K562 (cell line): ENCODE measurements around the gene CNPY4. TPM values are rescaled to one million over a fixed set of nuclear protein-coding genes. Genes with fewer than 3 reads are reported as not detected.

Experiments used
- ARID3B ChIP-seq: fragments of 250-450 bp; sonication (Bioruptor Pico); IDR thresholded peaks from 2 replicates; pipeline ENCODE4 v1.4.0; 2020; ENCODE audit warnings: borderline replicate concordance
- BCOR ChIP-seq: fragments of 450-650 bp; IDR thresholded peaks from 2 replicates; pipeline ENCODE4 v1.6.1; 2016
- BRF1 ChIP-seq: IDR thresholded peaks from 3 replicates; pipeline ENCODE4 v1.6.1; 2011; ENCODE audit warnings: borderline replicate concordance, mild to moderate bottlenecking; ENCODE audit not compliant: insufficient read length; ENCODE audit errors: extremely low read depth
- CHD1 ChIP-seq: fragments of 200-600 bp; sonication (generic); IDR thresholded peaks from one replicate; pipeline ENCODE4 v1.6.1; 2012; ENCODE audit warnings: mild to moderate bottlenecking, moderate library complexity, low read length, inconsistent platforms
- CUX1 ChIP-seq: fragments of 200-800 bp; sonication (Bioruptor generic); IDR thresholded peaks from 2 replicates; pipeline ENCODE4 v1.6.1; 2016; ENCODE audit warnings: missing genetic modification characterization, missing compliant biosample characterization
- EHMT2 ChIP-seq: fragments of 450-650 bp; IDR thresholded peaks from 2 replicates; pipeline ENCODE4 v1.6.1; 2018; ENCODE audit warnings: antibody characterized with exemption
- MXI1 ChIP-seq: IDR thresholded peaks from 2 replicates; pipeline ENCODE4 v1.6.1; 2011; ENCODE audit warnings: low read depth, mild to moderate bottlenecking, improper control_type of control experiment, low read length
- TAF7 ChIP-seq: fragments of 450-650 bp; IDR thresholded peaks from 2 replicates; pipeline ENCODE4 v1.6.1; 2016; ENCODE audit warnings: missing genetic modification characterization, missing compliant biosample characterization
- XRCC3 ChIP-seq: fragments of 450-650 bp; IDR thresholded peaks from 2 replicates; pipeline ENCODE4 v1.6.1; 2017; ENCODE audit warnings: mild to moderate bottlenecking, moderate library complexity
- ZBTB33 ChIP-seq: sonication (generic); formaldehyde crosslinking; IDR thresholded peaks from 2 replicates; pipeline ENCODE4 v1.8.1; 2023; ENCODE audit warnings: mild to moderate bottlenecking, missing genetic modification reagents
- ZNF224 ChIP-seq: sonication (generic); formaldehyde crosslinking; IDR thresholded peaks from 2 replicates; pipeline ENCODE4 v1.8.0; 2022; ENCODE audit warnings: mild to moderate bottlenecking, missing genetic modification reagents
- ZNF41 ChIP-seq: fragments of 250-450 bp; sonication (Bioruptor Pico); conservative IDR thresholded peaks from 2 replicates; pipeline ENCODE4 v1.4.0; 2020; ENCODE audit warnings: mild to moderate bottlenecking
- polyA plus RNA-seq, 8 experiments: library from polyadenylated mRNA; depleted of rRNA in 4 of 8; stranded (reverse) in 5 of 8; unstranded in 3 of 8; fragments of >200 nt; fragmentation: Nextera tagmentation in 2 of 8; fragmentation: Illumina TruSeq in 1 of 8; extraction: Ambion mirVana in 2 of 8; extraction: Trizol in 1 of 8; gene quantifications; 2 replicates each; pipeline versions ENCODE4 v1.2.1 to v1.2.3, GENCODE V29; 2011 to 2014; ENCODE audit warnings: inconsistent platforms in 1 of 8, missing spikeins in 1 of 8
- total RNA-seq, 7 experiments: library from RNA; depleted of rRNA in 6 of 7; stranded (reverse); fragments of >200 nt in 6 of 7; fragmentation: Illumina TruSeq in 2 of 7; extraction: Trizol in 2 of 7; gene quantifications; 2 replicates each; pipeline versions ENCODE4 v1.2.1 to v1.2.3, GENCODE V29; 2011 to 2021; ENCODE audit warnings: low replicate concordance in 1 of 7
- TF ChIP-seq, protein P1 (sequence below), 3 experiments: fragments of 200-800 bp in 1 of 3; fragments of 250-450 bp in 1 of 3; fragments of 450-650 bp in 1 of 3; sonication (Bioruptor Pico) in 1 of 3; sonication (Bioruptor generic) in 1 of 3; formaldehyde crosslinking in 1 of 3; IDR thresholded peaks; 2 replicates each; pipeline versions ENCODE4 v1.6.1 to v1.8.0; 2016 to 2022; ENCODE audit warnings: mild to moderate bottlenecking in 2 of 3, missing genetic modification characterization in 2 of 3, missing compliant biosample characterization in 1 of 3, moderate library complexity in 1 of 3
- TF ChIP-seq, protein P2 (sequence below): fragments of 250-450 bp; sonication (Bioruptor Pico); IDR thresholded peaks from 2 replicates; pipeline ENCODE4 v1.5.0; 2021

Gene CNPY4
- total and polyA plus RNA-seq, 9 of the 15 experiments (the other 6 are each of a cell fraction or from before 2014, with no cell fraction given), result 1.9 to 11.2 (median 7.0) TPM

GRCh38 chr7:100148225-100148558, 28.8 kb downstream of the CNPY4 start (continued):
- TF ChIP-seq, protein P1, sequence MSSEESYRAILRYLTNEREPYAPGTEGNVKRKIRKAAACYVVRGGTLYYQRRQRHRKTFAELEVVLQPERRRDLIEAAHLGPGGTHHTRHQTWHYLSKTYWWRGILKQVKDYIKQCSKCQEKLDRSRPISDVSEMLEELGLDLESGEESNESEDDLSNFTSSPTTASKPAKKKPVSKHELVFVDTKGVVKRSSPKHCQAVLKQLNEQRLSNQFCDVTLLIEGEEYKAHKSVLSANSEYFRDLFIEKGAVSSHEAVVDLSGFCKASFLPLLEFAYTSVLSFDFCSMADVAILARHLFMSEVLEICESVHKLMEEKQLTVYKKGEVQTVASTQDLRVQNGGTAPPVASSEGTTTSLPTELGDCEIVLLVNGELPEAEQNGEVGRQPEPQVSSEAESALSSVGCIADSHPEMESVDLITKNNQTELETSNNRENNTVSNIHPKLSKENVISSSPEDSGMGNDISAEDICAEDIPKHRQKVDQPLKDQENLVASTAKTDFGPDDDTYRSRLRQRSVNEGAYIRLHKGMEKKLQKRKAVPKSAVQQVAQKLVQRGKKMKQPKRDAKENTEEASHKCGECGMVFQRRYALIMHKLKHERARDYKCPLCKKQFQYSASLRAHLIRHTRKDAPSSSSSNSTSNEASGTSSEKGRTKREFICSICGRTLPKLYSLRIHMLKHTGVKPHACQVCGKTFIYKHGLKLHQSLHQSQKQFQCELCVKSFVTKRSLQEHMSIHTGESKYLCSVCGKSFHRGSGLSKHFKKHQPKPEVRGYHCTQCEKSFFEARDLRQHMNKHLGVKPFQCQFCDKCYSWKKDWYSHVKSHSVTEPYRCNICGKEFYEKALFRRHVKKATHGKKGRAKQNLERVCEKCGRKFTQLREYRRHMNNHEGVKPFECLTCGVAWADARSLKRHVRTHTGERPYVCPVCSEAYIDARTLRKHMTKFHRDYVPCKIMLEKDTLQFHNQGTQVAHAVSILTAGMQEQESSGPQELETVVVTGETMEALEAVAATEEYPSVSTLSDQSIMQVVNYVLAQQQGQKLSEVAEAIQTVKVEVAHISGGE (CRISPR knock-in tag; IDR thresholded peaks at IDR 0.05), result no peak
- no peak for TF ChIP-seq ZNF224 (CRISPR knock-in tag)
- no peak for TF ChIP-seq XRCC3
- TF ChIP-seq EHMT2, result no peak
- no peak for TF ChIP-seq TAF7 (tag)
- no peak for TF ChIP-seq CHD1
- TF ChIP-seq BCOR, result peak; percentile 56; the same call in 1 of the 2 replicates
- TF ChIP-seq MXI1, result no peak
- TF ChIP-seq ZNF41 (CRISPR knock-in tag), result 0 out of 2 replicates have a peak, but pooled peaks have one; percentile 55
- no peak for TF ChIP-seq CUX1
- TF ChIP-seq, protein P2, sequence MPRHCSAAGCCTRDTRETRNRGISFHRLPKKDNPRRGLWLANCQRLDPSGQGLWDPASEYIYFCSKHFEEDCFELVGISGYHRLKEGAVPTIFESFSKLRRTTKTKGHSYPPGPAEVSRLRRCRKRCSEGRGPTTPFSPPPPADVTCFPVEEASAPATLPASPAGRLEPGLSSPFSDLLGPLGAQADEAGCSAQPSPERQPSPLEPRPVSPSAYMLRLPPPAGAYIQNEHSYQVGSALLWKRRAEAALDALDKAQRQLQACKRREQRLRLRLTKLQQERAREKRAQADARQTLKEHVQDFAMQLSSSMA, result peak; percentile 49; the same call in 1 of the 2 replicates
- TF ChIP-seq ZBTB33 (CRISPR knock-in tag), result peak; percentile 24; the same call in 1 of the 2 replicates
- TF ChIP-seq ARID3B (CRISPR knock-in tag), result no peak
- TF ChIP-seq BRF1, result no peak
